ENCODE results near the gene CACNA1C. TPM values are rescaled to one million over a fixed set of nuclear protein-coding genes. Genes with fewer than 3 reads are reported as not detected.

Gene CACNA1C
- total RNA-seq, 4 donors from 2014 or later, result 0.38 to 2.4 (median 1.4) TPM

- WGBS, 2 donors, result 87 to 96% methylated on average over 19 of the region's 19 CpGs
- no peak overlapping the region for H3K4me3 ChIP-seq (ENCODE audit: low read depth, poor library complexity, severe bottlenecking)
- DNase-seq (ENCODE audit: low spot score in 2 of 2), result no peak
- intact Hi-C loops (cut with DNase I; ENCODE audit: low total_unique reads), result no loop called here
- TF ChIP-seq POLR2A (IDR thresholded peaks at IDR 0.05) (no peak), CTCF (IDR thresholded peaks at IDR 0.05) (no peak)
Observed at GRCh38 chr12:2191534-2192153, 138.9 kb downstream of the CACNA1C start.

- TF ChIP-seq CTCF (IDR thresholded peaks at IDR 0.05) (no peak), POLR2A (IDR thresholded peaks at IDR 0.05) (no peak)
- H3K4me3 ChIP-seq (ENCODE audit: low read depth, poor library complexity, severe bottlenecking), result no peak overlapping the region
- no peak for DNase-seq (ENCODE audit: low spot score in 2 of 2)
- intact Hi-C loops (cut with DNase I; ENCODE audit: low total_unique reads), result no loop called here
- WGBS, 2 donors, result 87 to 92% methylated on average over 10 of the region's 10 CpGs
Observed at GRCh38 chr12:2192231-2192630, 139.4 kb downstream of the CACNA1C start.

- TF ChIP-seq CTCF (IDR thresholded peaks at IDR 0.05) (no peak), POLR2A (IDR thresholded peaks at IDR 0.05) (no peak)
- WGBS, 2 donors, result 52 to 62% methylated on average over 4 of the region's 4 CpGs
- DNase-seq (ENCODE audit: low spot score in 2 of 2), result no peak
- H3K4me3 ChIP-seq (ENCODE audit: low read depth, poor library complexity, severe bottlenecking), result no peak overlapping the region
- intact Hi-C loops (cut with DNase I; ENCODE audit: low total_unique reads), result no loop called here
Observed at GRCh38 chr12:2194060-2194459, 141.3 kb downstream of the CACNA1C start.

- no peak overlapping the region for H3K4me3 ChIP-seq (ENCODE audit: low read depth, poor library complexity, severe bottlenecking)
- 73 to 75% methylated on average over 4 of the region's 4 CpGs for WGBS, 2 donors
- intact Hi-C loops (cut with DNase I; ENCODE audit: low total_unique reads), result no loop called here
- no peak for TF ChIP-seq CTCF (IDR thresholded peaks at IDR 0.05)
- TF ChIP-seq POLR2A (IDR thresholded peaks at IDR 0.05), result no peak
- DNase-seq (ENCODE audit: low spot score in 2 of 2), result no peak
Observed at GRCh38 chr12:2194571-2194970, 141.8 kb downstream of the CACNA1C start.

- WGBS, 2 donors, result 81 to 83% methylated on average over 5 of the region's 5 CpGs
- intact Hi-C loops (cut with DNase I; ENCODE audit: low total_unique reads), result no loop called here
Observed at GRCh38 chr12:2195085-2195484, 142.3 kb downstream of the CACNA1C start.

More at GRCh38 chr12:2195085-2195484, 142.3 kb downstream of the CACNA1C start:
- TF ChIP-seq POLR2A (IDR thresholded peaks at IDR 0.05) (no peak), CTCF (IDR thresholded peaks at IDR 0.05) (no peak)
- H3K4me3 ChIP-seq (ENCODE audit: low read depth, poor library complexity, severe bottlenecking), result no peak overlapping the region
- DNase-seq (ENCODE audit: low spot score in 2 of 2), result no peak
